T1000 (cell line): ENCODE measurements around the gene LCE1E.

ENCODE experiments used
- DNase-seq: peaks from one replicate; lab custom pipeline; 2025; ENCODE audit warnings: mixed read lengths; lab: John Stamatoyannopoulos, UW

The LCE1E gene

DNA sequence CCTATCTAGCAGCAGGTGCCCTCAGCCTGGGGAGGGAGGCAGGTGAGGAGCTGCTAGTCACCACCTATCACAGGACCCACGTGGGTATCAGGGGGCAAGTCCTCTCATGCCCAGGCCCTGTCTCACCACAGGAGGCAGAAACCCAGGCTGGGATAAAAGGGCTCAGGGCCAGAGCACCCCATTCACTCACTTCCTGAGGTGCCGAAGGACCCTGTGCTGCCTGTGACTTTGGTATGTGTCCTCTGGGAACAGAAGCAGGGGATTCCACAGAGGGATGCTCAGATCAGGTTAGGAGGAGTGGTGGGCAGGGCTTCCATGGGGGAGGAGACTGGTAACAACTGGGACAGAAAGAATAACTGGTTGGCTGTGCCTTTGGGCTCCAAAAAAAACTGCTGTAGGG, at the start of gene LCE1E:
Gene LCE1E (plus strand): TSS at position 181 of the 400 bp plus-strand sequence. CDS start 1,043 bp downstream, outside the sequence.
- DNase-seq, result no peak

DNA sequence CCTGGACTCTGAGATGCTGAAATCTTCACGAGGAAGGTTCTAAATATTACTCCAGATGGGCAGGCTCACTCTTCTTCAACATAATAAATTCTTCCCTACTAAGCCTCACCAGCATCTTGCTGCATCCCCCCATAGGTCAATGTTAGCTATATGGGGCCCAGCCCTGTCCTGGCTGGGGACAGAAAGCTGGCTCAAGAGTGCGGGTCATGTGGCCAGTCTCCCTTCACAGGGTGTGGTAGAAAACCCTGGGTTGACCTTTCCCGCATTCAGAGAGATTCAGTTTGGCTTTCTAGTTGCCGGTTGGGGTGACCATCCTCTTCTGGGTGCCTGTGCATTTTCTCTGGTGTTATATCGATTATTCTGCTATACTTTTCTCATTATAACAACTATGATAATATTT, 48.1 kb upstream of the LCE1E start:
- DNase-seq, result no peak

DNA sequence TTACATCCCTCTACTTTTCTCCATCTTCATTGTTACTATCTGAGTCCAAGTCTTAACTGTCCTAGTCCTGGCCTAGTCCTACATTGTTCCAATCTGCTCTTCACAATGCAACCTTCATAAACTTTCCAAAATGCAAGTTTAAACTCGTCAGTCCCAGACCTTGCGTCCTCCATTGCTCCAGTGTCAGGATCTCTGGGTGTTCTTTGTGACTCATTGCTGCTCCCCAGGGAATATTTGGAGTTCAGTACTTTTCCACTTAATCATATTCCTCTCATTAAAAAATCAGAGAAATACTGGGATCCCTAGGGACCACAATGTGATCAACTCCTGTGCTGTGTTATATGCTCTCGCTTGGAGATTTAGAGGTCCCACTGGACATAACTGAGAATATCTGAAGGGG, 46.2 kb upstream of the LCE1E start:
- no peak for DNase-seq

GRCh38 chr1:152741656-152742055, 44.4 kb upstream of the LCE1E start:
- no peak for DNase-seq

- no peak for DNase-seq
Measured at GRCh38 chr1:152743371-152744145, 42.5 kb upstream of the LCE1E start.

DNA sequence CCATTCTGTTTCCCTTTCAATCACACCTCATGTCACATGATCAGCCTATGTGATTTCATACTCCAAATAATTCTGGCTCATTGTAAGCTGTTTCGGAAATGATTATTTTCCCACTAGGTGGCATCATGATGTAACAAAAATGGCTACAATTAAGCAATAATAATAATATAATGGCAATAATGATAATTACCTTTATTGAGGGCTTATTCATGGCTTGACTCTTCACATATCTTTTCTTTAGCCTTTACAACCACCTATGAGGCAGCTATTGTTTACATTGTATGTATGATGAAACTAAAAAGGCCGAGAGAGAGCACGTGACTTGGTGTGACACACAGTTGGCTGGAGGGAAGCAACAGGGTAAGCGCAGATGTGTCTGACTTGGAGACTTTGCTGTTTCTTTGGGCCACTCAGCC, 40.8 kb upstream of the LCE1E start:
- DNase-seq, result no peak

GRCh38 chr1:152745765-152746444, 40.2 kb upstream of the LCE1E start:
- no peak for DNase-seq

GRCh38 chr1:152747831-152748230, 38.2 kb upstream of the LCE1E start:
- DNase-seq, result no peak

DNA sequence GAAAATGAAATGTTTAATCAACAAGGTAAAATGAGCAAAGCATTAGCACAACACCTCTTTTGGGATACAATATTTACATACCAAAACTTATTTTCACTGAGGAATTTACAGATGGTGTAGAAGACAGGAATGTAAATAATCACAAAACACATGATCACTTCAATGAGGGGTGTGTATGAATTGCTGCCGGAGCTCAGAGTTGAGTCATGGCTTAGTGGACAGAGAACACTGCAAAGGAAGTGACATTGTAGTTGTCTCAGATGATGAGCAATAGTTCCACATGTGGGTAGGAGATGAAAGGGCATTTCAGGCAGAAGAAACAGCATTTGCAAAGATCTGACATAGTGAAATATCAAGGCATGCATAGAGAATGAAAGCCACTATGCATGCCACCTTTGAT, 33.8 kb upstream of the LCE1E start:
- no peak for DNase-seq

GRCh38 chr1:152753586-152753985, 32.5 kb upstream of the LCE1E start:
- no peak for DNase-seq

- DNase-seq, result no peak
Measured at GRCh38 chr1:152756872-152757271, 29.2 kb upstream of the LCE1E start.

GRCh38 chr1:152757747-152758146, 28.3 kb upstream of the LCE1E start, which contains the start of gene KPRP:
Gene KPRP (plus strand): TSS chr1:152758025. CDS start chr1:152759589, 1,564 bp downstream.
- no peak for DNase-seq

GRCh38 chr1:152758636-152759035, 27.4 kb upstream of the LCE1E start:
- no peak for DNase-seq

DNA sequence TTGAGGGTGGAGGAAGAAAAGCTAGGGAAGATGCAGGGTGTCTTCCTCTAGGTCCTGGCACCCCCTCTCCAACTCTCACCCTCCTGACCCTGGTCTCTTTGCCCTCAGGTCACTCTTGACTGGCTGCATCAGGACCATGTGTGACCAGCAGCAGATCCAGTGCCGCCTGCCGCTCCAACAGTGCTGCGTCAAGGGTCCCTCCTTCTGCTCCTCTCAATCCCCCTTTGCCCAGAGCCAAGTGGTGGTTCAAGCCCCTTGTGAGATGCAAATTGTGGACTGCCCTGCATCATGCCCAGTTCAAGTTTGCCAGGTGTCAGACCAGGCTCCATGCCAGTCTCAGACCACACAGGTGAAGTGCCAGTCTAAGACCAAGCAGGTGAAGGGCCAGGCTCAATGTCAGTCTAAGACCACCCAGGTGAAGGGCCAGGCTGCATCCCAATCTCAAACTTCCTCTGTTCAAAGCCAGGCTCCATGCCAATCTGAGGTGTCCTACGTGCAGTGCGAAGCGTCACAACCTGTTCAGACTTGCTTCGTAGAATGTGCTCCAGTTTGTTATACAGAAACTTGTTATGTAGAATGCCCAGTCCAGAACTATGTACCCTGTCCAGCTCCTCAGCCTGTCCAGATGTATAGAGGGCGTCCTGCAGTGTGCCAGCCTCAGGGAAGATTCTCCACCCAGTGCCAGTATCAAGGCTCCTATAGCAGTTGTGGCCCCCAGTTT, 26.4 kb upstream of the LCE1E start:
- no peak for DNase-seq

GRCh38 chr1:152760551-152761190, 25.4 kb upstream of the LCE1E start:
- no peak for DNase-seq

DNA sequence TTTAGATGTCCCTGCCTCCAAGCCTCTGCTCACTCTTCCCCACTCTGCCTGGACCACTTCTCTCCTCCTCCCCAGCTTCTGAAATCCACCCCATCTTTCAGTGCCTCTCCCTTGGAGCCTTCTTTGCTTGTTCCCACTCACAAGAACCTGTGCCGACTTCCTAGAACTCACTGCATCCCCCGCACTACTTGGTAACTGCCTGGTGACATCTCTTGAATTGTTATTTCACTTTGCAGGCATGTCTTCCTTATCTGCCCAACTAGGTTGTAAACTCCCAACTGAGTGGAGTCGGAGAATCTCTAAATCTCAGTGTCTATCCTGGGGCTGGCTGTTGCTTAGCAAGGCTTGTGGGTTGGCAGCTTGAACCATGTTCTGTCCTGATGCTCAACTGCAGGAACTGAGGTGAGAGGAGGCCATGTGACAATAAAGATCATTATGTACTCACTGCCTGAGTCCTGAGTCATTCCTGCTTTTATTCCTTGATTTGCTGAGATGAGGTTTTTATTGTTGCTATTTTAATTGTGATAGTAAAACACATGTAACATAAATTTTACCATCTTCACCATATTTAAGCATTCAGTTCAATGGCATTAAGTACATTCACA, 24.3 kb upstream of the LCE1E start:
- no peak for DNase-seq

DNA sequence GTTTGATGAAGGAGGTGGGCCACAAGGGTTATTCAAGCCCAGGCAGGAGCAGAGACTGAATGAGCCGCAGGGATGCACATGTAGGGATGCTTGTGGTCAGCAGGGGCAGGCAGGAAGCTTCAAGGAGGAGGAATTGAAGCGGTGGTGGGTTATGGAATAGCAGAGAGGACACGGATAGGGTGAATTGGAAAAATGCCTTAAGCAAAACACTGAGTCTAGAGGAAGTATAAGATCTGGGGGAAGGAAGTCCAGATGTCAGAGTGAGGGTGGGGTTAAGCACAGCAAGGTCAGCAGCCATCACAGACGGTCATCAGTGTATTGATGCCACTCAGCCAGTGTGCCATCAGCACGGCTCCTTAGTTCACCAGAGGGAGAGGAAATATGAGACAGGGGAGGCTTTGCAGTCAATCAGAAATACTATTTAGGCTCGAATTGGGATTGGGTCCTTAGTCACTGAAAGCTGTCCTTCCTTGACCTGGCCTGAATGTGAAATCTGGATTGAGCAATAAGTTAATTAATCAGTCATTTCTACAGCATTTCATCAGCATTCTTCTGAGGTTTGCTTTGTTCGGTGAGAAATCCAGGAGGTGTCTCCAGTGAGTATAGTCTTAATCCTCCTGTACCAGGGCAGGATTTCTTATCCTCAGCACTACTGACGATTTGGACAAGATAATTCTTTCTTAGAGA, 17.1 kb upstream of the LCE1E start:
- DNase-seq, result no peak

- DNase-seq, result no peak
Measured at GRCh38 chr1:152770411-152770810, 15.6 kb upstream of the LCE1E start.

DNA sequence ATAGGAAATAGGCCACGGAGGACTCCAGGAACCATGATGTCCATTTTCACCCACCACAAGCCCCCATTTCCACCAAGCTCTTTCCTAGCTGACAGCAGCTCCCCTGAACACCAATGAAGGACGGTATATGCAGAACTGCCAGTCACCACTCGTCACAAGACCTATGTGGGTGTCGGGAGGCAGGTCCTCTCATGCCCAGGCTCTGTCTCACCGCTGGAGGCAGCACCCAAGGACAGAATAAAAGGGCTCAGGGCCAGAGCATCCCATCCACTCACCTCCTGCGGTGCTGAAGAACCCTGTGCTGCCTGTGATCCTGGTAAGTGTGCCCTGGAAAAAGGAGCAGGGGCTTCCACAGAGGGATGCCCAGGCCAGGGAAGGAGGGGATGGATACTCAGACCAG, 11.2 kb upstream of the LCE1E start, which contains the start of gene LCE1F:
Gene LCE1F (plus strand): TSS at position 266 of the 400 bp plus-strand sequence. CDS start 1,232 bp downstream, outside the sequence.
- DNase-seq, result no peak

DNA sequence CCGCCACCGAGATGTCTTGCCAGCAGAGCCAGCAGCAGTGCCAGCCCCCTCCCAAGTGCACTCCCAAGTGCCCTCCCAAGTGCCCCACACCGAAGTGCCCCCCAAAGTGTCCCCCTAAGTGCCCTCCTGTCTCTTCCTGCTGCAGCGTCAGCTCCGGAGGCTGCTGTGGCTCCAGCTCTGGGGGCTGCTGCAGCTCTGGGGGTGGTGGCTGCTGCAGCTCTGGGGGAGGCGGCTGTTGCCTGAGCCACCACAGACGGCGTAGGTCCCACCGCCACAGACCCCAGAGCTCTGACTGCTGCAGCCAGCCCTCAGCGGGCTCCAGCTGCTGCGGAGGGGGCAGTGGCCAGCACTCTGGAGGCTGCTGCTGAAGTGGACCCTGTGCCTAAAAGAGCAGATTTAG, 9.7 kb upstream of the LCE1E start:
- no peak for DNase-seq

GRCh38 chr1:152777510-152778137, 8.4 kb upstream of the LCE1E start:
- DNase-seq, result no peak
